T-helper 1 cell treated with Interleukin-12 subunit alpha and Interleukin-12 subunit beta and Interleukin-4 antibody, amounts not matched to agents 30 μg/mL and 1 μg/mL, for 36 hours (primary cell): ENCODE results near the gene NDUFB11.

Source experiments
- H3K27ac Mint-ChIP-seq: one replicate; pipeline ENCODE4 v1.8.0; 2021; ENCODE audit warnings: mild to moderate bottlenecking, mixed read lengths
- H3K27me3 Mint-ChIP-seq: one replicate; pipeline ENCODE4 v1.8.0; 2021; ENCODE audit warnings: low read depth, mixed read lengths
- H3K36me3 Mint-ChIP-seq: one replicate; pipeline ENCODE4 v1.8.0; 2021; ENCODE audit warnings: low read depth, mixed read lengths
- H3K4me1 Mint-ChIP-seq: one replicate; pipeline ENCODE4 v1.8.0; 2021; ENCODE audit warnings: low read depth, mixed read lengths
- H3K4me3 Mint-ChIP-seq: one replicate; pipeline ENCODE4 v1.8.0; 2021; ENCODE audit warnings: mild to moderate bottlenecking, moderate library complexity, mixed read lengths
- H3K9me3 Mint-ChIP-seq: one replicate; pipeline ENCODE4 v1.8.0; 2021; ENCODE audit warnings: mixed read lengths

Gene NDUFB11

DNA sequence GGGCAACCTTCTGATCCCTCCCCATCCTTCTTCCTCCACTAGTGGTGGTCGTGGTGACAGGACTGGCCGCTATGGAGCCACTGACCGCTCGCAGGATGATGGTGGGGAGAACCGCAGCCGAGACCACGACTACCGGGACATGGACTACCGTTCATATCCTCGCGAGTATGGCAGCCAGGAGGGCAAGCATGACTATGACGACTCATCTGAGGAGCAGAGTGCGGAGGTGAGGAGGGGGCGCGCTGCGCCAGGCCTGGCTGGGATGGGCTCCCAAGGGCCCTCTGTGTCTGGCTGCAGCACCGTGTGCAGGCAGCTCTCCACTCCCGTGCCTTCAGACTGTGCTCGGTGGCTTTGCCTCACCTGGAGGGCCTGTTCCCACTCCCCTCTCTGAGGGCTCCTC, 24.8 kb upstream of the NDUFB11 start:
- Mint-ChIP-seq H3K36me3 (peaks cover 14% of the 10 kb centered on the region), H3K4me3 (no peak overlapping the region), H3K9me3 (no peaks in the 10 kb centered on the region), H3K4me1 (no peaks in the 10 kb centered on the region), H3K27me3 (no peaks in the 10 kb centered on the region), H3K27ac (no peak overlapping the region)

DNA sequence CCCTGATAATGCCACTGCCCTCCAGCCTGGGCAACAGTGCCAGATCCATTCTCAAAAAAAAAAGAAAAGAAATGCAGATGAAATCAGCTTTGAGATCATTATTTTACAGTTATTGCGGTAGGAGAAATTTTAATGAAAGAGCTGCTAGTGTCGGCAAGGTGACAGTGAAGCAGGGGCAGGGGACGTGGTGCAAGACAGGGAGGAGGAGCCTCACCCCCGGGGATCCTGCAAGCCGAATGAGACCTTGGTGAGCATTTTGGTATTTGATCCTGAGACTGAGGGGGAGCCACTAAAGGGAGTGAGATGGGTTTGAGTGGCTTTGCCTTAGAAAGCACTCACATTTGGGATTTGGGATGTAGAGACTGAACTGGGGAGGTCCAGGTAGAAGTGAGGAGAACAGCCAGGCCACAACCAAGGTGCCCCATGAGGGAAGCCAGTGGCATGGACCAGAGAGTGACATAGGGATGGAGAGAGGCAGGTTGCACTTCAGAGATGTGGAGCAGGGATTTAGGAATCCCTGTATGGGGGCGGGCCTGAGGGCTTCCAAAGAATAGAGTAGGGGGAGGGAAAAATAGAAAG, 24.1 kb upstream of the NDUFB11 start:
- Mint-ChIP-seq H3K36me3 (peaks cover 14% of the 10 kb centered on the region), H3K9me3 (no peaks in the 10 kb centered on the region), H3K4me3 (no peak overlapping the region), H3K4me1 (no peaks in the 10 kb centered on the region), H3K27ac (no peak overlapping the region), H3K27me3 (no peaks in the 10 kb centered on the region)

DNA sequence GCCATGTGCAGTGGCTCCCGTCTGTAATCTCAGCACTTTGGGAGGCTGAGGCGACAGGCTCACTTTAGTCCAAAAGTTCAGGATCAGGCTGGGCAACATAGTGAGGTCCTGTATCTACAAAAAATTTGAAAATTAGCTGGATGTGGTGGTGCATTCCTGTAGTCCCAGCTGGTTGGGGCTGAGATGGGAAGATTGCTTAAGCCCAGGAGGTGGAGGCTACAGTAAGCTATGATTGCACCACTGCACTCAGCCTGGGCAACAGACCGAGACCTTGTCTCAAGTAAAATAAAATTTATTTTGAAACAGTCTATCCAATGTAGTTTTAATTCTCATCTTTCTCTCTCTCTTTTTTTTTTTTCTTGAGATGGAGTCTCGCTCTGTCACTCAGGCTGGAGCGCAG, 21.6 kb upstream of the NDUFB11 start:
- Mint-ChIP-seq H3K4me3 (no peak overlapping the region), H3K4me1 (no peaks in the 10 kb centered on the region), H3K36me3 (peaks cover 13% of the 10 kb centered on the region), H3K27ac (no peak overlapping the region), H3K9me3 (no peaks in the 10 kb centered on the region), H3K27me3 (no peaks in the 10 kb centered on the region)

DNA sequence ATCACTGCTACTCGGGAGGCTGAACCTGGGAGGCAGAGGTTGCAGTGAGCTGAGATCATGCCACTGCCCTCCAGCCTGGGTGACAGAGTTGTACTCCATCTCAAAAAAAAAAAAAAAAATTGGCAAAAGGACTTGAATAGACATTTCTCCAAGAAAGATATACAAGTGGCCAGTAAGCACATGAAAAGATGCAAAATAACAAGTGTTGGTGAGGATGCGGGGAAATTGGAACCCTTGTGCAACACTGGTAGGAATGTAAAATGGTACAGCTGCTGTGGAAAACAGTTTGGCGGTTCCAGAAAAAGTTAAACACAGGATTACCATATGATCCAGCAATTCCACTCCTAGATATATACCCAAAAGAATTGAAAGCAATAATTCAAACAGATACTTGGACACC, 19.9 kb upstream of the NDUFB11 start:
- no peaks in the 10 kb centered on the region for H3K4me1 Mint-ChIP-seq
- no peak overlapping the region for H3K27ac Mint-ChIP-seq
- no peak overlapping the region for H3K4me3 Mint-ChIP-seq
- no peaks in the 10 kb centered on the region for H3K9me3 Mint-ChIP-seq
- peaks cover 14% of the 10 kb centered on the region for H3K36me3 Mint-ChIP-seq
- H3K27me3 Mint-ChIP-seq: no peaks in the 10 kb centered on the region

DNA sequence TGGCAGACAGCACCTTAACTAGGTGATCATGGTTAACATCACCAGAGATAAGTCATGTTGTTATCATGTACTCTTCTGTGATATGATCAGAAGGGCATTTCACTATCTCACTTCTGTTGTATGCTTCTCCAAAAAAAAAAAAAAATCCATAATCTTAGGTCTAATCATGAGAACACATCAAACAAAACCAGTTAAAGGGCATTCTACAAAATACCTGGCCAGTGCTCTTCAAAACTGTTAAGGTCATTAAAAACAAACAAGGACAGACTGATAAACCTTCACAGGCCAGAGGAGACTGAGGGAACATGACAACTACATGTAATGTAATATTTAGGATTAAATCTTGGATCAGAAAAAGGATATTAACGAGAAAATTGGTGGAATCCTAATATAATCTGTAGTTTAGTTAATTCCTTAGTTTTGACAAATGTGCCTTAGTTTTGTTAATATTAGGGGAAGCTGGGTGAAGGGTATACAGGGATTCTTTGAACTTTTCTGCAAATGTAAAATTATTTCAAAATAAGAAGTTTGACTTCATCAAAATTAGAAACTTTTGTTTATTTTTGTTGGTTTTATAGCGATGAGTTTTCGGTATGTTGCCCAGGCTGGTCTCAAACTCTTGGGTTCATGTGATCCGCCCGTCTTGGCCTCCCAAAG, 18.6 kb upstream of the NDUFB11 start:
- Mint-ChIP-seq H3K9me3 (no peaks in the 10 kb centered on the region), H3K4me3 (no peak overlapping the region), H3K36me3 (peaks cover 9% of the 10 kb centered on the region), H3K27ac (no peak overlapping the region), H3K27me3 (no peaks in the 10 kb centered on the region), H3K4me1 (no peaks in the 10 kb centered on the region)

DNA sequence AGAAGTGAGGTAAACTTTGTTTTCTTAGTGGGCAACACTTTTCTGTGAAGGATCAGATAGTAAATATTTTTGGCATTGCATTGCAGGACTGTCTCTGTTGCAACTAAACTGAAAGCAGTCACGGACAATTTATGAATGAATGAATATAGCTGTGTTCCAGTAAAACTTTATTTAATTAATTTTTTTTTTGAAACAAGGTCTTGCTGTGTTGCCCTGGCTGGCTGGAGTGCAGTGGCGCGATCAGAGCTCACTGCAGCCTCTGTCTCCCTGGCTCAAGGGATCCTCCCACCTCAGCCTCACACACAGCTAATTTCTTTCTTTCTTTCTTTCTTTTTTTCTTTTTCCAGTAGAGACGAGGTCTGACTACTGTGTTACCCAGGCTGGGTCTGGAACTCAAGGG, 16.3 kb upstream of the NDUFB11 start:
- Mint-ChIP-seq H3K27ac (no peak overlapping the region), H3K27me3 (no peaks in the 10 kb centered on the region), H3K9me3 (no peaks in the 10 kb centered on the region), H3K4me3 (no peak overlapping the region), H3K4me1 (no peaks in the 10 kb centered on the region), H3K36me3 (peaks cover 9% of the 10 kb centered on the region)

DNA sequence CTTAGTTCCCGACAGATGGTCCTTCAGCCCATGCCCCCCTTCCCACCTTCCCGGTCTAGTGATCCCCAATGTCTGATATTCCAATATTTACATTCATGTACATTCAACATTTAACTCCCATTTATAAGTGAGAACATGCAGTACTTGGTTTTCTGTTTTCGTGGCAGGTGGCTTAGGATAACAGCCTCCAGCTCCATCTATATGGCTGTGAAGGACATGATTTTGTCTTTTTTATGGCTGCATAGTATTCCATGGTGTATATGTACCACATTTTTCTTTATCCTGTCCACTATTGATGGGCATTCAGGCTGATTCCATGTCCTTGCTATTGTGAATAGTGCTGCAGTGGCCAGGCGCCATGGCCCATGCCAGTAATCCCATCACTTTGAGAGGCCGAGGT, 14.3 kb upstream of the NDUFB11 start:
- Mint-ChIP-seq H3K9me3 (no peaks in the 10 kb centered on the region), H3K27me3 (no peaks in the 10 kb centered on the region), H3K36me3 (peaks cover 4% of the 10 kb centered on the region), H3K27ac (no peak overlapping the region), H3K4me1 (no peaks in the 10 kb centered on the region), H3K4me3 (no peak overlapping the region)

DNA sequence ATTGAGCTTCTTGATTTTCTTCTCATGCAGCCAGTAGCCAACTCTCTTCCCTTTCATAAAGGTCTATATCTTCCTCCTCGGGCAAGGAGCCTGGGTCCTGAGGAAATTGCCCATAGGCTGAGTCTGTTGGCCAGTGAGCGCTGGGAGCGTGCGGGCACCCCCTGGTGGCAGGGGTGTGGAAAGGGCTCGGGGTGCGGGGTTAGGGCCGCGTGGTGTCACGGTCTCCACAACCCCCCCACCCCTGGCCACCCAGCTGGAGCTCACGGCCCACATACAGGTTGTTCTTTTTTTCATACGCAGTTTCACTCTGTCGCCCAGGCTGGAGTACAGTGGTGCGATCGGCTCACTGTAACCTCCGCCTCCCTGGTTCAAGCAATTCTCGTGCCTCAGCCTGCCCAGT, 13.6 kb upstream of the NDUFB11 start:
- H3K9me3 Mint-ChIP-seq: no peaks in the 10 kb centered on the region
- H3K27me3 Mint-ChIP-seq: no peaks in the 10 kb centered on the region
- H3K27ac Mint-ChIP-seq: no peak overlapping the region
- no peaks in the 10 kb centered on the region for H3K4me1 Mint-ChIP-seq
- H3K36me3 Mint-ChIP-seq: peaks cover 4% of the 10 kb centered on the region
- no peak overlapping the region for H3K4me3 Mint-ChIP-seq

DNA sequence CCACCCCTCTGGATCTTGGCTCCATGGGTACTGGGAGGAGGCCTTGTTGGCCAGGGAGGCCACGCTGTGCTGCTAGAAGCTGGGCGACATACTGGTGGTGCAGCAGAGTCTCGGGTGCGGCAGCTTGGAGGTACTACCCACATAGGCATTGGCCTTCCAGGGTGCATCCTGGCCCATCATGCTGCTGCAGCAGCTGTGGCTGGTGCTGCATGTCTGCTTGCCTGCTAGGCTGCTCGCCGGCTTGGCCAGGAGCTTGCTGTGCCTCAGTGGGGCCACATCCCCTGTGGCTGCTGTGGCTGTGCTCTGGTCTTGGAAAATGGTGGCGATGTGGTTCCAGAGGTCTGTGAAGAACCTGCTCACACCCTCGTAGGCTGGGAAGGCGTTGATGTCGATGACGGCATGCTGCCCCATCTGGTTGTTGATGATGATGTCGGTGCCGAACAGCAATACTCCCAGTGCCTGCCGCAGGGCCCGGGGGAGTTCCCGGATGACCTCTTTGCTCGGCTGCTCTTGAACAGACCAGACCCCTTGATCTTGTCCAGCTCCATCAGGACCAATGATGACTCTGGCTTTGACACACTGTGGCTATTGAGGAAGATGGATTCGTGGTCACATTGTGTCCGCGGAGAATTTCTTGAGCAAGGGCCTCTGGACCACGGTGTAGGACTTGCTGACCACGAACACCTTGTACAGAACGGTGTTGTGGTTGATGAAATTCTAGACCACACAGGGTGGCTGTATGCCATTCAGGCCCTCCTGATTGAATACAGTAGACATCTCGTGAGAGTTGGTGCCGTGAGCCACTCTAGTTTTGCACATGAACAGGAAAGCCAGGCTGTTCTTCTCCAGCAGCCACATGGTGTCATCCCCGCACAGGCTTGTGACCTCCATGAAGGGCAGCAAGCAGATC, 12.4 kb upstream of the NDUFB11 start:
- Mint-ChIP-seq H3K27ac (no peak overlapping the region), H3K4me1 (no peaks in the 10 kb centered on the region), H3K27me3 (no peaks in the 10 kb centered on the region), H3K9me3 (no peaks in the 10 kb centered on the region), H3K36me3 (peaks cover 1% of the 10 kb centered on the region), H3K4me3 (no peak overlapping the region)

DNA sequence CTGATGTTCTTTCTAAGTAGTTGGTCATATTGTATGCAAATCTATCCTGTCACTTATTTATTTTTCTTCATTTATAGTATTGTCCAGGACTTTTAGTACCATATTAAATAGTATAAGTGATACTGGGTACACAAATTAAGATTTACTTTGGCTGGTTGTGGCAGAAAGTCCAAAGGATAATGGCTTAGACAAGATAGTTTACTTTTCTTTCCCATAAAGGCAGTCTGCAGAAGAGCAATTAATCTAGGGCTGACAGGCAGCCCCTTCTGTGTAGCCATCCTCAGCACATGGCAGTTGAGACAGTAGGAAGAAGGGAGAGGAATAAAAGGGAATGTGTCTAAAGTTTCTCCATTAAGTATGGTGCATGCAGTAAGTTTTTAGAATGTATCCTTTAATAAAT, 6.9 kb upstream of the NDUFB11 start:
- Mint-ChIP-seq H3K4me1 (peaks cover 9% of the 10 kb centered on the region), H3K27me3 (no peaks in the 10 kb centered on the region), H3K4me3 (no peak overlapping the region), H3K9me3 (no peaks in the 10 kb centered on the region), H3K36me3 (peaks cover 23% of the 10 kb centered on the region), H3K27ac (no peak overlapping the region)

DNA sequence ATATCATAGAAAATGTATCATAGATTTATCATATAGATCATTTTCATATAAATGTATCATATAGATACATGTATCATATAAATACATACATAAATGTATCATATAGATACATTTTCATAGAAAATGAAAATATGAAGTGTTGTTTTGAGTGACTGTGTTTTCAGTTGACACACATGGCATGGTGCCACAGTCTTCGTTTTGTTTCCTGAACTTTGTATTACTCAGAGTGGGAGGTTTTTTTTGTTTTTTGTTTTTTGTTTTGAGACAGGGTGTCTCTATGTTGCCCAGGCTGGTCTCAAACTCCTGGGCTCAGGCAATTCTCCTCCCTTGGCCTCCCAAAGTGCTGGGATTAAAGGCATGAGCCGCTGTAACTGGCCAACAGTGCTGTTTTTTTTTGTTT, 4.4 kb upstream of the NDUFB11 start:
- no peak overlapping the region for H3K27ac Mint-ChIP-seq
- H3K4me3 Mint-ChIP-seq: no peak overlapping the region
- no peaks in the 10 kb centered on the region for H3K27me3 Mint-ChIP-seq
- no peaks in the 10 kb centered on the region for H3K9me3 Mint-ChIP-seq
- H3K4me1 Mint-ChIP-seq: peaks cover 13% of the 10 kb centered on the region
- H3K36me3 Mint-ChIP-seq: peaks cover 25% of the 10 kb centered on the region

DNA sequence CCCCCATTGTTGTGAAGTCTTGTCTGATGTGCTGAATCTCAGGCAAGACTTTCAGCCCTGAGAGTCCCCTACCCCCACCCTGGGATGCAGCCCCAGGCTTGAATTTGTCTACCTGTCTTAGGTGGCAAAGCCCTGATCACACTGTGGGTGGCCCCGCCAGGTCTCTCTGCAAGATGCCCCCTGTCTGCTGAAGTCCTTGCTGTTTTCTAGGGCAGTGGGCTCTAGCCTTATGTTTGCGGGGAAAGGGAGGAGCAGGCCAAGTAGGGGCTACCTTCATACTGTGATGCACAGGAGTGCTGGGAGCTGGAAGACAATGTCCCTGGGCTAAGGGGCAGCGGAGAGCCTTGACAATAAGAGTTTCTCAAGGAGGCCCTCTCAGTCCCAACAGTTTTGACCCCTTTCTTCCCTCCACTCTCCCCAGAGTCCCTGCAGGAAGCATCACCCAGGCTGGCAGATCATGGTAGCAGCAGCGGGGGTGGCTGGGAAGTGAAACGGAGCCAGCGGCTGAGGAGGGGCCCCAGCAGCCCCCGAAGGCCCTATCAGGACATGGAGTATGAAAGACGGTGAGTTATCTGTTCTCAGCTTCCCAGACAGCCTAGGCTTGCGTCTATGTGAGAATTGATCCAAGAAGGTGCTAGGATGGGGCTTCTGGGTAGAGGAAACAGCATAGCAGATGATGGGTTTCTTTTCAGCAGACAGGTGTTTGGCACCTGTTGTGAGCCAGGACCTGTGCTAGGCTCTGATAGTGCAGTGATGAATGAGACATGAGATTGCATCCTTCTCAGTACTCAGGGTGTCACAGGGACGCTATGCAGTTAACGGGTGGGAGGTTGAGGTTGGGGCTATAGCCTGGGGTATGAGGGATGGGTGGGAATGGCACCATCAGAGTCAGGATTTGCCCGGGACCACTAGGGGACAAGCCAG, 2.7 kb upstream of the NDUFB11 start:
- H3K27ac Mint-ChIP-seq: peak overlapping the region; percentile 31

DNA sequence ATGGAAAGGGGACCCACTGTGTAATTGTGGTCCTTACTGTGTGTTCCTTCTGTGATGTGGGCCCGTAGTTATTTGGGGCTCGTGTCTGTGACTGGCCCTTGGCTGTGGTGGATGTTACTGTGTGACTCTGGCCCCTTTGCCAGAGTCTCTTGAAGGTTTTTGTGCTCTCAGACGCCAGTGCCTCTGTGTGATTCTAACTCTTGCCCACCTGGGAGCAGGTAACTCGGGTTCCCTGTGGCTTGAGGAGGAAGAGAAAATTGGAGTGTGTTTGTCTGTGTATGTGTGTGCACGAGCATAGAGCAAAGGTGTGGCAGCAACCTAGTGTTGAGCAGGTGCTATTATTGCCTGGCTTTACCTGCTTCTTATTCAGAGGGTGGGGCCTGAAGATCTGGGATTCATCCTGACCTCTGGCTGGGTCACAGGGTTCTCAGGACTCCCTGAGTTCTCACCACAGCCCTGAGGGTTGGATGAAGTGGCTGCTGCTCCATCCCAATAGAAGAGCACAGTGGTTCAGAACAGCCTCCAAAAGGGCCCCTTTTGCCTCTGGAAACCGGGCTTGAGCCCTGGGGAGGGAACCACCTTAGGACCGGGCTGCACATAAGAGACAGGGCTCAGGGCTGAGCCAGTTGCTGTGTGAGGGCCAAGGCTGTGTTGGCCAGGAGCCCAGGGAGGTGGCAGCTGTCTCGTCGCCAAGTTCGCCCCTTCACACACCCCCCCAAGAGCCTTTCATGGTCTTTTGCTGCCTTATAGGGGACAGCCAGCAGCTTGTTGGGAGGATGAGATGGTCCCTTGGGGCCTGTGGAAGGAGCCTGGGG, 1.8 kb upstream of the NDUFB11 start:
- Mint-ChIP-seq H3K4me3 (peak overlapping the region; percentile 97), H3K36me3 (peaks cover 33% of the 10 kb centered on the region), H3K27me3 (no peaks in the 10 kb centered on the region), H3K27ac (peak overlapping the region; percentile 99), H3K4me1 (peaks cover 21% of the 10 kb centered on the region), H3K9me3 (no peaks in the 10 kb centered on the region)

More for the DNA sequence above, 2.7 kb upstream of the NDUFB11 start:
- Mint-ChIP-seq H3K4me1 (peaks cover 21% of the 10 kb centered on the region), H3K27me3 (no peaks in the 10 kb centered on the region), H3K9me3 (no peaks in the 10 kb centered on the region), H3K36me3 (peaks cover 30% of the 10 kb centered on the region), H3K4me3 (no peak overlapping the region)
